Measurements from ENCODE around the gene ANTKMT.

The ANTKMT gene

GRCh38 chr16:704552-705380, 16.2 kb upstream of the ANTKMT start:
- H3K27me3 ChIP-seq (ENCODE audit: insufficient read depth, poor library complexity, severe bottlenecking), result peaks cover 67% of the 10 kb centered on the region

GRCh38 chr16:705431-706188, 15.3 kb upstream of the ANTKMT start, which contains the start of gene FBXL16:
Gene FBXL16, minus strand, starts transcription at chr16:705801. Its CDS starts 8,396 bp downstream, at chr16:697405.
- Histone ChIP-seq H3K27me3 (ENCODE audit: insufficient read depth, poor library complexity, severe bottlenecking) (peaks cover 69% of the 10 kb centered on the region), H3K4me3 (replicated peaks; ENCODE audit: insufficient read depth, low read length) (no peak within 1 kb of the TSS), H3K27ac (replicated peaks) (no peak within 1 kb of the TSS)
- TF ChIP-seq POLR2AphosphoS5 (IDR thresholded peaks at IDR 0.05; ENCODE audit: low read depth) (no peak), SPI1 (IDR thresholded peaks at IDR 0.05; ENCODE audit: borderline replicate concordance, low read depth) (no peak)
- DNase-seq (ENCODE audit: low read depth in 1 of 2, low spot score in 1 of 2), result no peak

More at GRCh38 chr16:704552-705380, 16.2 kb upstream of the ANTKMT start:
- DNase-seq (ENCODE audit: low read depth in 1 of 2, low spot score in 1 of 2), result no peak
- Histone ChIP-seq H3K27ac (replicated peaks) (no peak overlapping the region), H3K4me3 (replicated peaks; ENCODE audit: insufficient read depth, low read length) (no peak overlapping the region)
- TF ChIP-seq REST (IDR thresholded peaks at IDR 0.05; ENCODE audit: insufficient replicate concordance, low read depth) (peak; percentile 85), GABPA (IDR thresholded peaks at IDR 0.05; ENCODE audit: low read depth) (no peak)

GRCh38 chr16:706189-707061, 14.5 kb upstream of the ANTKMT start:
- DNase-seq (ENCODE audit: low read depth in 1 of 2, low spot score in 1 of 2), result no peak

More at GRCh38 chr16:706189-707061, 14.5 kb upstream of the ANTKMT start:
- TF ChIP-seq POLR2AphosphoS5 (IDR thresholded peaks at IDR 0.05; ENCODE audit: low read depth) (no peak), SPI1 (IDR thresholded peaks at IDR 0.05; ENCODE audit: borderline replicate concordance, low read depth) (no peak), CTCF (IDR thresholded peaks at IDR 0.05; ENCODE audit: insufficient read depth, low read length) (no peak), REST (IDR thresholded peaks at IDR 0.05; ENCODE audit: insufficient replicate concordance, low read depth) (no peak), GABPA (IDR thresholded peaks at IDR 0.05; ENCODE audit: low read depth) (no peak)
- Histone ChIP-seq H3K4me3 (replicated peaks; ENCODE audit: insufficient read depth, low read length) (no peak overlapping the region), H3K27ac (replicated peaks) (no peak overlapping the region), H3K27me3 (ENCODE audit: insufficient read depth, poor library complexity, severe bottlenecking) (peaks cover 70% of the 10 kb centered on the region)

Data from HL-60 (cell line).